Omental fat pad (tissue), 4 donors: ENCODE results near the gene SERP2. TPM values are rescaled to one million over a fixed set of nuclear protein-coding genes. Genes with fewer than 3 reads are reported as not detected.

ENCODE experiments used
- ATAC-seq: fragments of 150-250 bp; one replicate; pipeline ENCODE4 v1.9.1; 2016; ENCODE audit warnings: mild to moderate bottlenecking, moderate library complexity; ENCODE audit not compliant: low FRiP score
- DNase-seq: peaks from one replicate; pipeline ENCODE4 v3.0.0-alpha.2; 2019; ENCODE audit warnings: low spot score
- total RNA-seq, 4 donors: library from RNA; depleted of rRNA; stranded (reverse); fragments of >200 nt; gene quantifications; one replicate each; pipeline ENCODE4 v1.1.0, GENCODE V29; 2016
- TF ChIP-seq, protein P1 (sequence below), 3 donors: fragments of 450-650 bp; IDR thresholded peaks; one replicate each; pipeline ENCODE4 v1.5.1; 2016 to 2017; ENCODE audit warnings: antibody characterized with exemption in 3 of 3, mild to moderate bottlenecking in 3 of 3, moderate library complexity in 2 of 3

The SERP2 gene
- total RNA-seq, 4 donors from 2014 or later, result 2.0 to 4.9 (median 3.9) TPM

DNA sequence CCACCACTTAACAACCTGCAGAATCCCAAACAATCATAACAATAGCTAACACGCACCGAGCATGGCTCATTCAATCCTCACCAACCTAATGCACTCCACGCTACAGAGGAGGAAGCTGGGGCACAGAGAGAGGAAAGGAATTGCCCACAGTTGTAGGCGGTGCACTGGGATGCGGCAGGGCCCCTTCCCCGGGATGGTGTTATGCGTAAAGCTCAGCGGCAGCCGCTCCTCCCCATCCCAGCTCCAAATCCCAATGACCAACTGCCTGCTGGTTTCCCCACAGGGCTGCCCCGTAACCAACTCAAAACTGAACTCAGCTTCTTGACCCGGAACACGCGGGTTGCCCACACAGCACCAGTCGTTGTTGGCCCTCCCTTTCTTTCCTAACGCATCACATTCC, 42.2 kb downstream of the SERP2 start:
- TF ChIP-seq, protein P1, sequence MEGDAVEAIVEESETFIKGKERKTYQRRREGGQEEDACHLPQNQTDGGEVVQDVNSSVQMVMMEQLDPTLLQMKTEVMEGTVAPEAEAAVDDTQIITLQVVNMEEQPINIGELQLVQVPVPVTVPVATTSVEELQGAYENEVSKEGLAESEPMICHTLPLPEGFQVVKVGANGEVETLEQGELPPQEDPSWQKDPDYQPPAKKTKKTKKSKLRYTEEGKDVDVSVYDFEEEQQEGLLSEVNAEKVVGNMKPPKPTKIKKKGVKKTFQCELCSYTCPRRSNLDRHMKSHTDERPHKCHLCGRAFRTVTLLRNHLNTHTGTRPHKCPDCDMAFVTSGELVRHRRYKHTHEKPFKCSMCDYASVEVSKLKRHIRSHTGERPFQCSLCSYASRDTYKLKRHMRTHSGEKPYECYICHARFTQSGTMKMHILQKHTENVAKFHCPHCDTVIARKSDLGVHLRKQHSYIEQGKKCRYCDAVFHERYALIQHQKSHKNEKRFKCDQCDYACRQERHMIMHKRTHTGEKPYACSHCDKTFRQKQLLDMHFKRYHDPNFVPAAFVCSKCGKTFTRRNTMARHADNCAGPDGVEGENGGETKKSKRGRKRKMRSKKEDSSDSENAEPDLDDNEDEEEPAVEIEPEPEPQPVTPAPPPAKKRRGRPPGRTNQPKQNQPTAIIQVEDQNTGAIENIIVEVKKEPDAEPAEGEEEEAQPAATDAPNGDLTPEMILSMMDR (IDR thresholded peaks at IDR 0.05), result no peak
- ATAC-seq (no peak), DNase-seq (no peak)

DNA sequence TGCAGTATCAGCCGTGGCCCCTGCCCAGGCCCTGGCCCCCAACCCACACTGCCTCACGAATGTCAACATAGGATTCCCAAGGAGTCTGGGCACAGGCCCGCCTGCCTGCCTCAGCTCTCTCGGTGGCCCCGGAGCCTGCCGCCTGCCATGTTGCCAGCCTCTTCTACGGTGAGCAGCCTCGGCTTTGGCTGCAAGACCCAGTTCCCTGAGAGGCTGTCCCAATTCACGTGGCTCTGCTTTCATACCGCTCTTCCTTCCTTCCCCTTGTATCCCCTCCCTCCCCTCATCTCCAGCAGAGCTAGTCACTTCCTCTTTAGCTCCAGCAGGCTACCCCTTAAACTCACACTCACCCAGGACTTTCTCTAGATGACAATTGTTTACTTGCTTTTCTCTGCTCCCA, 42.7 kb downstream of the SERP2 start:
- no peak for ATAC-seq
- DNase-seq, result no peak
- TF ChIP-seq, protein P1 (IDR thresholded peaks at IDR 0.05), result no peak

DNA sequence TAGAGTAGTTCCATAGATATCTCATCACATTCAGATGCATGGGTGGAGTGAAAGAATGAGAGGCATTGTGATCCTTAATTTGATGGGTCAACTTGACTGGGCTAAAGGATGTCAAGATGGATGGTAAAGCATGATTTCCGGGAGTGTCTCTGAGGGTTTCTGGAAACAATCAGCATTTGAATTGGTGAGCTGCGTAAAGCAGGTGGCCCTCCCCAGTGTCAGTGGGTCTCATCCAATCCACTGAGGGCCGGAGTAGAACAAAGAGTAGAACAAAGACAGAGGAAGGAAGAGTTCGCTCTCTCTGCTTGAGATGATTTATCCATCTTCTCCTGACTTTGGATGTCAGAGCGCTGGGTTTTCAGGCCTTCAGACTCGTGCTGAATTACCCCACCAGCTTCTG, 43.1 kb downstream of the SERP2 start:
- DNase-seq (no peak), ATAC-seq (no peak)
- TF ChIP-seq, protein P1 (IDR thresholded peaks at IDR 0.05), result no peak

DNA sequence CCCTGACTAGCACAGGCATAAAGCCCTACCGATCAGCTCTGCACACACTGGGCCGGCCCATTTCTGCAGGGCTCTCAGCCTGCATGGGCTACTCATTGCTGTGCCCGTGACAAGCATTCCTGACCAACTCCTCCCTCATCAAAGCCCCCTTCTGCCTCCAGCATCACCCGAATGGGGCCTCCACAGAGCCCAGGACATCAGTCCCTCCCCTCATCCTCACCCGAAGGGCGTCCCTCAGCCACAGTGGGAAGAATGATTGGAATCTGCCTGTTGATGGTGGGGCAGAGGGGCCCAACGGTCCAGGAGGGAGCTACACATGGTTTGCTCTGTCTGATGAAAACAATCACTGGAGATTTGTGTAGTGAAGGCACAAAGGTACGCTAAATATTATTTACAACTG, 43.8 kb downstream of the SERP2 start:
- DNase-seq, result no peak
- TF ChIP-seq, protein P1 (IDR thresholded peaks at IDR 0.05), result no peak
- ATAC-seq, result no peak

DNA sequence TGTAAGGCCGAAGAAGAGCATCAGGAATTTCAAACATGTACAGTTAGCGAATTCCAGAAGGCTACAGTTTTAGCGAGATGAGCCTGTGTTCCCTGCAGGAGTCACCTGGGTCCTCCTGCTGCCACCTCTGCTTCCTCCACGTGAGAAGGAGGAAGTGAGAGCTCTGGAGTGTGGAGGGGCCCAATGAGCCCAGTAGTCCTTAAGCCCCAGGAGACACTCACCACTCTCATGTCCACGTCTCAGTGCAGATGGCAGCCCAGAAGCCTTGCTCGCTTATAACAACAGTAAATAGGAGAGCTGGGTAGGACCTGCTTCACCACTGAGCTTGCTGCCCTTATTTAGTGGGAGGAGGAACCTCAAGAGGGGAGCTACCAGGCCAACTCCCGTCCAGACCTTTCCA, 44.3 kb downstream of the SERP2 start:
- DNase-seq (no peak), ATAC-seq (no peak)
- TF ChIP-seq, protein P1 (IDR thresholded peaks at IDR 0.05), result no peak

DNA sequence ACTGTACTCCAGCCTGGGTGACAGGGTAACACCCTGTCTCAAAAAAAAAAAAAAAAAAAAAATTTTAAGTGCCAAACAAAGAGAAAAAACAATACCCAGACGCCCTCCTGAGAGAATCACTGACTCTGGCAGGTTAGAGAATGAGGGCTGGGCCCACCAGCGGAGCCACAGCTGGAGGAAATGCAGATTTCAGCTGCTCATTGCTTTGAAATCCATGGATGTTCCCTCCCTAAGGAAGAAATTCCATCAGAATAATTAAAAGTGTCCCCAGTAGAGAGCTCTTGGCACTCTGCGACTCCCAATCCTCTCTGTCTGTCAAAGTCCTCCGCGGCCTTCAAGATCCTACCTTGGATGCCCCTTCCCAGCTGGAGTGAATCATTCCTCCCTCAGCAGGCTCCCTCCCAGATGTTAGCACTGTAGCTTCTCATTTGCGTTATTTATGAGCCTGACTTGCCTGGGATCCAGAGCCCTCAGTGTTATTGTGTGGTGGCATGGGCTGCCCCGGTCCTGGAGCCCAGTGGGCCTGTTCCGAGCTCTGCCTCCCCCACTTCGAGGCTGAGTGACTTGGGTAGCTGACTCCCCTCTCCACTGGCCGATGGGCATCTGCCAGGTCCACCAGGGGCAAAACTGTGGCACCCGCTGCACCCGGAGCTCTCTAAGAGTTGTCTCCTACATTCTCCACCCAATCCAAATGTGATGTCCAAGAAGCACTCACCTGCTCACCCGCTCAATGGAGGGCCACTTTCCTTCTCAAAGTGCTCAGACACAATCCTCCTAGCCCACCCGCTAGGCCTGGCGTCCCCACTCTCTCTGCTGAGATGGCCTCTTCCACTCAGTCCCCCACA, 47.0 kb downstream of the SERP2 start:
- DNase-seq (no peak), ATAC-seq (no peak)
- TF ChIP-seq, protein P1 (IDR thresholded peaks at IDR 0.05), result no peak
